ENCODE results near the gene RASSF3.

RASSF3 gene

DNA sequence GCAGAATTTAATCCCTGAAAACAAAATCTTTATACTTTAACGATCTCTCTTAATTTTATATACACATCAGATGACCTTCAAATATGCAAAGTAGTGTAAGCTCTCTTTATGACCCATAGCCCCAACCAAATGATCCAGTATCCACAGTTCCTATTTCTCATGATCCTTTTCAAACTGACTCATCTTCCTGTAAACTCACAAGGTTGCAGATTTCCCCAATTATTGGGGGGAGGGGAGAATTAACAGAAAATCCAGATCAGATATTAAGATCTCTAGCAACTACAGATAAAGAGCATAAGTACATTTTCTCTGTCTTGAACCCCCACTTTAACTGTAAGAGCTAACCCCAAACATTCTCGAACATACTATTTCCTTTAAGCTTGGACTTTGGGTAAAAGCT is 136.4 kb downstream of the RASSF3 start:
- H3K27ac ChIP-seq = no peak overlapping the region
- TF ChIP-seq CTCF (conservative IDR thresholded peaks at IDR 0.05) (no peak), ZFX (IDR thresholded peaks at IDR 0.05) (no peak)
